H54 (cell line): Measurements from ENCODE around the gene MLN.

Experiments
- DNase-seq: peaks from one replicate; pipeline ENCODE4 v3.0.0; 2011; ENCODE audit warnings: low spot score, mixed read lengths; ENCODE audit not compliant: insufficient read length
- FAIRE-seq: peaks from 3 replicates; lab custom pipeline; 2011; peaks lifted over from hg19 to GRCh38; lab: Jason Lieb, UNC
- POLR2A ChIP-seq: IDR thresholded peaks from 2 replicates; pipeline ENCODE4 v1.6.1; 2011; ENCODE audit warnings: low read depth, mild to moderate bottlenecking, low read length

MLN gene

DNA sequence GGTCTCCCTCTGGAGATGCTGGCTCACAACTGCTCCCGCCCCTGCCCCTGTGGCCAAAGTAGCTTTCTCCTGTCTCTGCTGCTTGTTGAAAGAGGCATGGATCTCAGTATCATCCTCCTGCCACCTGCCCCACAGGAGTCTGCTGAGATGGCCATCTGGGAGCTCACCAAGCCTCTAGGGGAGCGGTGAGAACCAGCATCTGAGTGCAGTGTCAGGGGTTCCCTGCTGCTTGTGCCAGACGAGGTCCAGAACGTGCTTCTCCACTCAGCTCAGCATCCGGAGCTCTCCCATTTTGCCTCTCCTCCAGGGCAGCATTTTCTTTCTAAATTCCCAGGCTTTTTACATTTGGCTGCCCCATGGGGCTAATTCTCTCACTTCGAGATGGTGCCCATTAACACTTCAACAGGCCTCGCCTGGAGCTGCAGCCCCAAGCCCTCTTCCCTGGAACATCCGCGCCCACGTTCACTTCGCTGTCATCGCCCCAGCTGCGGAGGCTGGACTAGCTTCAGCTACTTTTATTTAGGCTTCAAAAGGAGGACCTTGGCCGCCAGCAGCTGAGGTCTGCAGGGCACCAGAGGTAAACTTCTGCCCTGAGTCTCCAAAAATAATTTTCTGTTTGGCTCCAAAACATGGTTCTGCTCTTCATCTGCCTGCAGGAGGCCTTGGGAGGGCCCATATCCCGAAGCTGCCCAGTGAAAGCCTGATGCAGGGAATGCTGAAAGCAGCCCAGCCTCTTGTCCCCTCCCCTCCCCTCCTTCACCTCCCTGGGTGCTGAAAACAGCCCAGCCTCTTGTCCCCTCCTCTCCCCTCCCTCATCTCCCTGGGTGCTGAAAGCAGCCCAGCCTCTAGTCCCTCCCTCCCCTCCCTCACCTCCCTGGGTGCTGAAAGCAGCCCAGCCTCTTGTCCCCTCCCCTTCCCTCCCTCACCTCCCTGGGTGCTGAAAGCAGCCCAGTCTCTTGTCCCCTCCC, 25.2 kb upstream of the MLN start:
- FAIRE-seq (no peak), DNase-seq (no peak)
- TF ChIP-seq POLR2A: no peak

DNA sequence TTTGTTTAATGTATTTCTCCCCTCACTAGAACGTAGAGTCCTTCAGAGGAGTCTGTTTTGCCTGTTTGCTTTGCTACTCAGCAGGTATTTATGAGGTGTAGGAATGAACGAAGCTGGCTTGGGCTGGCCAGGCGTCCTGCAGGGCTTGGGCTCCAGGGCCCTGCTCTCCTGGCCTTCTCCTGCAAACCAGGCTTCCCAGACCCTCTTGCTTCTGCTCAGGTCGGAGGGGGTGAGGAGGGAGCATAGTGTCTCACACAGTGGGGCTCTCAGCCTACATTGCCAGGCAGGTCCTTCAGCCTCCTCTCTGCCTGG, 24.6 kb upstream of the MLN start:
- no peak for DNase-seq
- no peak for FAIRE-seq
- TF ChIP-seq POLR2A: no peak

DNA sequence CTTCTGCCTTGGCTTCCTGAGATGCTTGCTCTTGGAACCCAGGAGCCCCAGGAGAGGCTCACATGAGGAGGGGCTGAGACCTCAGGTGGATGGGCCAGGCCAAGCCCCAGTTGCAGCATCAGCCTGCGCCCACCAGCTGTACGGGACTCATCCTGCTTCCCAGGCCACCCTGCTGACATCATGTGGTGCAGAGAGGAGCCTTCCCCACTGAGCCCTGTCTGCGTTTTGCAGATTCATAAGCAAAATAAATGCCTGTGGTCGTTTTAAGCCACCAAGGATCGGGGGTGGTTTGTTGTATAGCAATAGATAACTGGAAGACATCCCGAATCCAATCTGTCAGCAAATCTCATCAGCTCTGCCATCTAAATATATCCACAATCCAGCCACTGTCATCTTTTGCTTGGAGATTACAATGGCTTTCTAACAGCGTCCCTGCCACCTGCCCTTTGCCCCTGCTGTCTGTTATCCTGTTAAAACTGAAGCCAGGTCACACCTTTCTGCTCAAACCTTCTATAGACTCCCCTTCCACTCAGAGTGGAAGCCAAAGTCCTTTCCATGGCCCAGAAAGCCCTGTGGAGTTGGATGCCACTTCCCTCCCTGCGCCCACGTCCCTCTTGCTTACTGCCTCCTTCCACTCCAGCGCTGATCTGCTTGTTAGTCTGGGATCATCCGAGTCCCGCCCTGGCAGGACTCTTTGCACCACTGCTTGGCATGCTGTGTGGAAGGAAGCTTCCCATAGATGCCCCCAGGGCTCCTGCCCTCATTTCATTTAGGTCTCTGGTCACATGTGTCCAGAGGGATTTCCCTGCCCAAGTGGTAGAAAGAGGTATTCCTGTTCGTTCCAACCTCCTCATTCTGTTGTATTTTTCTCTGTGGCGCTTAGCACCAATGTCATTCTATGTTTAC, 24.0 kb upstream of the MLN start:
- TF ChIP-seq POLR2A: no peak
- DNase-seq (no peak), FAIRE-seq (no peak)

DNA sequence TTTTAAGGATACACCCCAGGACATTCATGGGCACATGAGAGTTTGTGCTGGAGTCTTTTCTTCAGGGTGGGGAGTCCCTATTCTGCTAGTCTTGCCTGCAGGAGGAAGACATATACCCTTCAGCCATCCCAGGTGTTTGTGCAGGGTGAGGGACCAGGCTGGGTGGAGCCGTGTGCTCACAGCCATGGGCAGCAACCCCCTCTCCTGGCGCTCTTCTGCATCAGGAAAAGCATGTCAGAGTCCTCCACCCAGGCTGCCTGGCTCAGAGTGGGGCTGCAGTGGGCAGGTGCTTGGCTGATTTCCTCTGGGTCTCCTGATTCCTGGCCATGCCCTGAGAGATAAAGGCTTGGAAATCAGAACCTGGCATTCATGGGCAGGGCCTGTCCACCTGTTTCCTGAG, 22.7 kb upstream of the MLN start:
- no peak for TF ChIP-seq POLR2A
- FAIRE-seq: no peak
- no peak for DNase-seq

DNA sequence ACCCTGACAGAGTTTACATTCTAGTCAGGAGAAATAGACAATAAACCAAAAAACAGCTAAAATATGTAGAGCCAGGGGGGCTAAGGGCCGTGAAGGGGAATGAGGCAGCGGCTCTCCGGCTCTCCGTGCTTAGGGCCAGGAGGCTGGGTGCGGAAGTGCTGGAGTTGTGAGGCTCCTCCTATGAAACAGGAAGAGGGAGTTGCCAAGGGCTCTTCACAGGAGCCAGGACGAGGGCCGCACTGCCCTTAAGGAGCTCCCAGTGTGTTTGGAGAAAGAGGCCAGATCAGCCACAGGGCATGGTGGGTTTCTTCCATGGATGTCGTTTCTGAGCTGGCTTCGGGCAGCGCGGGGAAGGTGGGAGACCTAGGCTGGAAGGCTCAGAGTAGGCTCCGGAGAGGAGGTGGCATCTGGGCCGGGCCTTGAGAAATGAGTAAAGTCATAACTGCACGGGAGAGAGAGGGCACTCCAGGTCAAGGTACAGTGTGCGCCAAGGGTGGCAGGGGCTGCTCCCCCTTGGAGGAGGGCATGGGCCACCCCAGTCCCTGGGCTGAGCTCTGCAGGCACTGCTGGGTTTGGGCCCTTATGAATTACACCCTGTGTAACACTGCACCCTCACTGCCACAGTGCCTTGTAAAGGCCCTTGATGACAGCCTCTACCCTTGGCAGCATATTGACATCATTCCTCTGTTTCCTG, 20.8 kb upstream of the MLN start:
- TF ChIP-seq POLR2A: no peak
- FAIRE-seq: no peak

DNA sequence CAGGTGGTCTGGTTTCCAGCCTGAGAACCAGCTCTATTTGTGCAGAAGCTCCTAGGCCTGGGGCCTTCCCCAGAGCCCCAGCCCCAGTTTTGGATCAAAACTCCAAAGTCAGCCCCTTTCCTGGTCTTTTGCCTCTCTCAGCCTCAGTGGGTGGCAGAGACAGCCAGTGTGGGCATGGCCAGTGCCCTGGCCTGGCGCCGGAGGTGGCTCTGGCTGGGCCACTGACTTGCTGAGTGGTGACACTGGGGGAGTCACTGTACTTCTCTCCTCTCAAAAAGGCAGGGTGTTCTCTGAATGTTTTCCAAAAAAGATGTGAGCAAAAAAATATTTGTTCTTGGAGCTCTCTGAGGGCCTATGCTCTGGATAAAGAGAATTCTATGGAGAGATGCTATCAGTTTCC, 20.0 kb upstream of the MLN start:
- no peak for TF ChIP-seq POLR2A
- FAIRE-seq (no peak), DNase-seq (no peak)

More for the DNA sequence above, 20.8 kb upstream of the MLN start:
- no peak for DNase-seq

DNA sequence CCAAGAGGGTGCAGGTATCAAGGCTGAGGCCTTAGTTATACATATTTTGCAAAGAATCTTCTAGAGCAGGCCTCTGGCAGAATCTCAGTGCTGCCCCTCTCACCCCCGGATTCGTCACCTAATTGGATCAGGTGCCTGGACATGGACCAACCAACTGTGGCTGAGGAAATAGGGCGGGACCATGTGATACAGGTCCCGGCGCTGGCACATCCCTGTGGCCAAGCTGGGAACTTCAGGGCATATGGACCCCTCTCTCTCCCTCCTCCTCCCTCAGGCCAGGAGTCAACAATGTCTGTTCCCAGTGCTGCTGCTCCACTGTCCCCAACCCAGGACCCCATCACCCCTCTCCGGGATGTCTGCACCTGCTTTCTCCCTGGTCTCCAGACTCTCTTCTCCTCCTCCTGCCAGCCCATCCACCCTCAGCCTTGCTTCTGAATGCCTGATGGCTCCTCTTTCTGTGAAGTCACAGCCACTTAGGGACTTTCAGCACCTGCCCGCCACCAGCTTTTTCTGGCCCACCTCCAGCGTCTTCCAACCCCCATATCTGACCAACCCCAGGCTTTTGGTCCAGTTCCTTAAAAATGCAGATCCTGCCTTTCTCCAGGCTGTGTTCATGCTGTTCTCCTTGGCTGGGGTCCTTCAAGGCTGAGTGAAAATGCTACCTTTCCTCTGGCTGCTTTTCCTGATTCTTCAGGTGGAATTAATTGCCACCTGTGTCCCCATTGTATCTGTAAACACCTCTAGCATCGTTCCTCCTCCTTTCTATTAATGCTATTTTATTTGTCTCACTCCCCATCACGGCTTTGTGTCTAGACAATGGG, 19.0 kb upstream of the MLN start:
- no peak for FAIRE-seq
- DNase-seq: peak; percentile 87
- no peak for TF ChIP-seq POLR2A

DNA sequence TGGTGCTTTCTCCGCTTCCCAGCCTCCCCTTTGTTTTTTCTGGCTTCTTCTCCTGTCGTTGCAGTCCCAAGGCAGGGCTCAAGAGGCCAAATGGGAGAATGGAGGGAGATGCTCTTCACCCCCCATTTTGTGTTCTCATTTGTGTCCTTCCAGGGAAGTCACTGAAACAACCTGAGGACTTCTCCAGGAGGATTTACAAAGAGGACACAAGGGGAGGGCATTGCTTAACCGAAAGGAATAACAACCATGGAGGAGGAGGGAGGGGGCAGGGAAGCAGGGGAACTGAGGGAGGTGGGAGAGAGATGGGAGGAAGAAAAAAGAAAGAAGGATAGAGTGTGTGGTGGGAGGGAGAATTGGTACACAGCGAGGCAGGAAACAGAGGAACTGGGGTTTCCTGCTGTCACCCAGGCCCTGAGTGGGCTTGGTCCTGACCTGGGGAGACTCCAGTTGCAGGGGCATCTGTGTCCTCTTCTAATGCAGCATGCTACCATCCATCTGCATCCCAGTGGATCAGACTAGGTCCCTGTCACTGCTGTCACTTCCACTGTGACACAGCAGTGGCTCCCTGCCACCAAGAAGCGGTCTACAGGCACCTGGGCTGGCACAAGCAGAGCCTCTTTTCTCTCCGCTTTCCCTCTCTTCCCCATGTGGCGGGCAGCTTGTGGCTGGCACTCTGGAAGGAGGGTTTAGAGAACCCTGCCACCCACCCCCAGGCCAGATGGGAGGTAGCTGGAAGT, 17.1 kb upstream of the MLN start:
- FAIRE-seq (no peak), DNase-seq (no peak)
- no peak for TF ChIP-seq POLR2A

DNA sequence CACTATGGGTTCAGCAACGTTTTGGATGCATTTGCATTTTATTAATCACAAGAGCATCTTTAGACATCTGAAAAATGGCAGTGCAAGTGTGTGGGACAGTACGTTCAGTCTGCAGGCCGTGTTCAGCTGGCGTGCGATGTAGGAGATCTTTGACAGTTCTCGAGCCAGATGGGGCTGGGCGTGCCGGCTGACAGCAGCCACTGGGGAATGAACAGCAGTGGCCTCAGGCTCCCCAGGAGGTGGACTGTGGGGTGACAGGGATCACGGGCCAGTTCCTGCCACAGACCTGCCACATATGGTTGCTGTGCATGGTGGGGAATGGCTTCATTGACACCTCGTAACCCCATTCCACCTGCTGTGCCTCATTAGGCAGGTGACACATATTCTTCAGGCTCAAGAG, 16.4 kb upstream of the MLN start:
- TF ChIP-seq POLR2A: no peak
- FAIRE-seq (no peak), DNase-seq (no peak)

DNA sequence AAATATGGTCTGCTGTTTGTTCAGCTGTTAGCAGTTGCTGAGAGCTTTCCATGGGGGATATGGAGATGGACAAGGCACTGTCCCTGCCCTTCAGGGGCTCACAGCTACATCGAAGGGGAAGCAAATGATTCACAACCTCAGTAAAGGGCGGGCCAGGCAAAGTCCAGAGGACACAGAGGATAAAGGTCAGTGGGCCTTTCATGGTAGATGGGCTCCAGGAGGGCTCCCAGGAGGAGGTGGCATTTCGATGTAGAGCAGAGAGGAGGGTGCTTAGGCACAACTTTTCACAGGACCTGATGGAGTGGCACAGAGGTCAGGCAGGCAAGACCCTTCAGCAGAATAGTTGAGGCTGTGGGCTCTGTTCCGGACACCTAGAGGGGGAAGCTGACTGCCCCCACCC, 15.2 kb upstream of the MLN start:
- no peak for FAIRE-seq
- DNase-seq: no peak
- TF ChIP-seq POLR2A: no peak

DNA sequence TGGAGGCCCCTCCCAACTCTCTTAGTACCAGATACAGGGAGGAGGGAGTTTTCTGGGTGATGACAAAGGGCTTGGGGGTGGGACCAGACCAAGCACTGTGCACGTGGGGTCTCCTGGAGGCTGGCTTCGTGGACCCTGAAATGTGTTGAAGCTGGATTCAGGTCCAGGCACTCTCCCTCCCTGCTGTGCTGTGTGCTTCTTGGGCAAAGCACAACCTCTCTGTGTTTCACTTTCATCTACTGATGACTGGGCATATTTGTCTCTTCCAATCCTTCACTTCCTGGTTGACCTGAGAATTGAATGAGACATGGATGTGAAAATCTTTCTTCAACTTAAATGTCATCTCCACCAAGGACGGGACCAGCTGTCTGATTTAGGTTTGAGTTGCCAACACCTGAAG, 14.5 kb upstream of the MLN start:
- no peak for TF ChIP-seq POLR2A
- FAIRE-seq: no peak
- no peak for DNase-seq

DNA sequence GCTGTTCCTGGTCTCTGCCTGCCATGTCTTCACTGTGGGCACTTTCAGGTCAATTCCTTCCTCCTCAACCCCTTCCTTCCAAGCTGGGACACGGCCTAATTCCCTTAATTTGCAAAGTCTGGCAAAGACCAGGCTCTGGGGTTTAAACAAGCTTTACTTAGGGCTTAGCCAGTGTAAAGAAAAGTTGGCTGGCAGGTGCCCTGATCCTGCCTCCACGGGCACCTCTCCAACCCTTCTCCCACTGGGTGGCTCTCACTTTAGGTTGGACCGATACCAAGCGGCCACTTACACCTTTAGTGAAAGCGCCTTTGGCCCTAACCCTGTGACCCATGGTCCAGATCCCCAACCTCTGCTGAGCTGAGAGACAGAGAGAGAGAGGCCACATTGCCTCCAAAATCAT, 13.7 kb upstream of the MLN start:
- TF ChIP-seq POLR2A: no peak
- FAIRE-seq (no peak), DNase-seq (no peak)
